Neutrophil (primary cell): Measurements from ENCODE around the gene TMEM200A.

Experiments used
- H3K27ac ChIP-seq: fragments of 200-600 bp; sonication (generic); 2 replicates; pipeline ENCODE4 v1.5.1; 2016; ENCODE audit warnings: mild to moderate bottlenecking, moderate library complexity
- H3K27me3 ChIP-seq: fragments of 200-600 bp; sonication (generic); 2 replicates; pipeline ENCODE4 v1.6.0; 2016; ENCODE audit warnings: mild to moderate bottlenecking
- H3K36me3 ChIP-seq: fragments of 200-600 bp; sonication (generic); 2 replicates; pipeline ENCODE4 v1.5.1; 2017
- H3K4me1 ChIP-seq, 2 experiments: fragments of 200-600 bp in 1 of 2; sonication (generic) in 1 of 2; 1 replicate in 1 of 2; 2 replicates in 1 of 2; pipeline versions ENCODE4 v1.5.1 to v1.6.1; 2013 to 2016; ENCODE audit warnings: low read depth in 1 of 2, low read length in 1 of 2, mild to moderate bottlenecking in 1 of 2, moderate library complexity in 1 of 2; ENCODE audit not compliant: control insufficient read depth in 1 of 2, insufficient read depth in 1 of 2
- H3K4me3 ChIP-seq, 2 experiments: fragments of 200-600 bp in 1 of 2; sonication (generic) in 1 of 2; 1 replicate in 1 of 2; 2 replicates in 1 of 2; pipeline ENCODE4 v1.5.1; 2013 to 2016; ENCODE audit warnings: low read depth in 1 of 2, low read length in 1 of 2, mild to moderate bottlenecking in 1 of 2, moderate library complexity in 1 of 2
- H3K9me3 ChIP-seq: fragments of 200-600 bp; sonication (generic); 2 replicates; pipeline ENCODE4 v1.5.1; 2016
- TF ChIP-seq, protein P1 (sequence below): fragments of 200-600 bp; sonication (generic); IDR thresholded peaks from 2 replicates; pipeline ENCODE4 v1.5.1; 2016; ENCODE audit warnings: antibody characterized with exemption

The TMEM200A gene

DNA sequence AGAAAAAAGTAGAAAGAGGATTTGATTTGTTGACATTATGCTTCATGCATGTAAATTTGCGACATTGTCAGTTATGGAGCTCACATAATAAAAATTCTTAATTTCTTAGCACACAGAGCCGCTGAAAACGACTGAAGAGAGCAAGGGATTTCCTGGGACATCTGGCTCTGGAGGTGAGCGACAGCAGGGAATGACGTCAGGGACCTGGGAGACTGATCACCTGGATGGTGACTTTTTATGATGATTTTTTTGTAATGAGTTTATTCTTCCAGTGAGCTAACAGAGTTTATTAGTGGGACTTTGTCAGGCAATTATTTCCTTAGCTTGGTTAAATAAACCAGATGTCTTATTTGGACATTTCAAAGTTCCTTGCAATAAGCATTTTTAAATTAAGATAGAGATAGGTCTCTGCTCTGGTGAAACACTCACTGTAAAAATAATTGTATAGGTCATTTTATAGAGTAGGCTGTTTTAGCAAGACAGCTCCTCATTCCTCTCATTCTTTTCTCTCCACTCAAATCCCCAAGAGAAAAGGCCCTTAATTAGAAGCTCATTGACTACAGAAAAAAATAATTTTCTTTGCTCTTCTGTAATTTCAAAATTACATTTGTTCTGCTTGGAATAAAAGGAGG, 19.4 kb downstream of the TMEM200A start:
- Histone ChIP-seq H3K36me3 (no peaks in the 10 kb centered on the region), H3K9me3 (no peaks in the 10 kb centered on the region), H3K4me1 (no peaks in the 10 kb centered on the region), H3K27ac (no peak overlapping the region), H3K4me3 (no peak overlapping the region), H3K27me3 (no peaks in the 10 kb centered on the region)
- TF ChIP-seq, protein P1, sequence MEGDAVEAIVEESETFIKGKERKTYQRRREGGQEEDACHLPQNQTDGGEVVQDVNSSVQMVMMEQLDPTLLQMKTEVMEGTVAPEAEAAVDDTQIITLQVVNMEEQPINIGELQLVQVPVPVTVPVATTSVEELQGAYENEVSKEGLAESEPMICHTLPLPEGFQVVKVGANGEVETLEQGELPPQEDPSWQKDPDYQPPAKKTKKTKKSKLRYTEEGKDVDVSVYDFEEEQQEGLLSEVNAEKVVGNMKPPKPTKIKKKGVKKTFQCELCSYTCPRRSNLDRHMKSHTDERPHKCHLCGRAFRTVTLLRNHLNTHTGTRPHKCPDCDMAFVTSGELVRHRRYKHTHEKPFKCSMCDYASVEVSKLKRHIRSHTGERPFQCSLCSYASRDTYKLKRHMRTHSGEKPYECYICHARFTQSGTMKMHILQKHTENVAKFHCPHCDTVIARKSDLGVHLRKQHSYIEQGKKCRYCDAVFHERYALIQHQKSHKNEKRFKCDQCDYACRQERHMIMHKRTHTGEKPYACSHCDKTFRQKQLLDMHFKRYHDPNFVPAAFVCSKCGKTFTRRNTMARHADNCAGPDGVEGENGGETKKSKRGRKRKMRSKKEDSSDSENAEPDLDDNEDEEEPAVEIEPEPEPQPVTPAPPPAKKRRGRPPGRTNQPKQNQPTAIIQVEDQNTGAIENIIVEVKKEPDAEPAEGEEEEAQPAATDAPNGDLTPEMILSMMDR, result no peak

DNA sequence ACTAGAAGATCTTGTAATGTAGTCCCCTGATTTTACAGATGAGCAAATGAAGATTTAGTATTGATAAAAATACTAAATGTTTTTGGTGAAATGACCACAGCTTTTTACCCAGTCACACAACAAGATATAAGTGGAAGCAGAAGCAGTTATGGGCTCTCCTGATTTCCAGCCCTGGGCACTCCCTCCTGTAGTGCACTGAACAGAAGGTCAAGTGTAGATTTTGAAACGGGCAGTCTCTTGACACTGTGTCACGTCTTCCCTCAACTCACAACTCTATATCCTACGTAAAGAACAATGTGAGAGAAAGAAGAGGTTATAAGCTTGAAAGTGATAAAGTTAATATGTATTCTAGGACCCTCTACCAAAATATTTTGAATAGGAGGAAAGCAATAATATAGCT, 23.3 kb downstream of the TMEM200A start:
- no peaks in the 10 kb centered on the region for H3K9me3 ChIP-seq
- H3K36me3 ChIP-seq, result no peaks in the 10 kb centered on the region
- H3K4me3 ChIP-seq, result no peak overlapping the region
- H3K4me1 ChIP-seq, result no peaks in the 10 kb centered on the region
- no peak overlapping the region for H3K27ac ChIP-seq
- no peaks in the 10 kb centered on the region for H3K27me3 ChIP-seq
- TF ChIP-seq, protein P1, result no peak

DNA sequence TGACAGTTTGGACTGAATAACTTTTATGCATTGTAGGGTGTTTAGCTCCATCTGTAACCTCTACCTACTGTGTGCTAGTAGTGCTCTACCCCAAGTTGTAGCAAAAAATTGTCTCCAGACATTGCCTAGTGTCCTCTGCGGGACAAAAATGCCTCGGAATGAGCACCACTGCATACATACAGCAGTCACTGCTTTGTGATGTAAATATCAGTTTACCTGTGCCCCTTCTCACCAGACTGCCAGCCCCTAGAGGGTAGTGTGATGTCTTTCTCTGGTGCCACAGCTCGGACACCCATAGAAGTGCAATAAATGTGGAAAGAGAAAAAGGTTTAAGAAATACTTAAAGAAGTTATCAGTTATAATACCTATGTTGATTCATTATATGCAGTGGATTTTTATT, 25.1 kb downstream of the TMEM200A start:
- Histone ChIP-seq H3K4me3 (no peak overlapping the region), H3K27ac (no peak overlapping the region), H3K4me1 (no peaks in the 10 kb centered on the region), H3K9me3 (no peaks in the 10 kb centered on the region), H3K36me3 (no peaks in the 10 kb centered on the region), H3K27me3 (no peaks in the 10 kb centered on the region)
- TF ChIP-seq, protein P1, result no peak

DNA sequence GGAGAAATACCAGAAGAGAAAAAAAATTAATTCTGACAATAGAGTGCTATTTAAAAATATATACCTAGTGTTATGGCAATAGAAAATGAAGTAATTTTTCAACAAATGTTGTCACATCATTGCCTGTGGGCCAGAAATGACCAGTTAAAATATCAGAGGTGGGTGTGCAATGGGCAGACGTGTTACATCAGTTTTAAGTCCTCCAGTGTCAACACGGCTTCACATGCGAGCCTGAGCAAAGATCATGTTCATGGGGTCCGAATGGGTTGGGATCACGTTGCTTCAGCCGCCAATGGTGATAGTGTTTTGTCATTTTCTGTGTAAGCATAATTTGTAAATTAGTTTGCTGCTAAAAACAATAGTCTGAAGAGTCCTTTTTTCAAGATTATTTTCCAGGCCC, 27.5 kb downstream of the TMEM200A start:
- Histone ChIP-seq H3K27me3 (no peaks in the 10 kb centered on the region), H3K4me1 (no peaks in the 10 kb centered on the region), H3K36me3 (no peaks in the 10 kb centered on the region), H3K27ac (no peak overlapping the region), H3K9me3 (no peaks in the 10 kb centered on the region), H3K4me3 (no peak overlapping the region)
- TF ChIP-seq, protein P1, result no peak

DNA sequence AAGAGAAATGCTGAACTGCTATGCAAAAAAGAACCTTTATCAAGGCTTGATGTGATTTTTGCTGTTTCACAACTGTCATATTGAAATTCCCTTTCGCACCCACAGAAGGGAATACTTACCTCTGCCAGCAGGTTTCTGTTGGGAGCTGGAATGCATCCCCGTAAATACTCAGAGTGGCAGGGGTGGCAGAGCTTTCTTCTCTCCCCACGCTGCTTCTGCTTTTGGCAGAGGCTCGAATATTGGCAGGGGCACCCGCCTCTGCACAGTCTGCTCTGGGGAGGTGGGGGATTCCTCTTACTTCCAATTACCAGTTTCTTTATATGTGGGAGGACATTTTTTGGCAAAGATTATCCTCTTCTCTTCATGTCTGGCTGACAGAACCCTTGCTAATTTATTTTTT, 28.4 kb downstream of the TMEM200A start:
- no peaks in the 10 kb centered on the region for H3K9me3 ChIP-seq
- H3K4me1 ChIP-seq, result no peaks in the 10 kb centered on the region
- H3K36me3 ChIP-seq, result no peaks in the 10 kb centered on the region
- no peak overlapping the region for H3K4me3 ChIP-seq
- H3K27me3 ChIP-seq, result no peaks in the 10 kb centered on the region
- TF ChIP-seq, protein P1, result no peak
- no peak overlapping the region for H3K27ac ChIP-seq
